ENCODE measurements around the gene FAM114A2. TPM values are rescaled to one million over a fixed set of nuclear protein-coding genes. Genes with fewer than 3 reads are reported as not detected.

FAM114A2 gene
- total RNA-seq, 4 donors from 2014 or later = 13.9 to 21.4 (median 17.7) TPM

GRCh38 chr5:153985498-153985897 is 53.2 kb downstream of the FAM114A2 start:
- TF ChIP-seq CTCF (IDR thresholded peaks at IDR 0.05; ENCODE audit: low read depth) = no peak

- no peak for TF ChIP-seq CTCF (IDR thresholded peaks at IDR 0.05; ENCODE audit: low read depth)
These were observed 54.8 kb downstream of the FAM114A2 start for GRCh38 chr5:153983885-153984284.

- no peak for TF ChIP-seq CTCF (IDR thresholded peaks at IDR 0.05; ENCODE audit: low read depth)
These were observed 56.7 kb downstream of the FAM114A2 start for GRCh38 chr5:153981905-153982605.

- TF ChIP-seq CTCF (IDR thresholded peaks at IDR 0.05; ENCODE audit: low read depth) = no peak
These were observed 59.5 kb downstream of the FAM114A2 start for GRCh38 chr5:153979028-153979783.

- no peak for TF ChIP-seq CTCF (IDR thresholded peaks at IDR 0.05; ENCODE audit: low read depth)
These were observed 63.9 kb downstream of the FAM114A2 start for GRCh38 chr5:153974813-153975163.

GRCh38 chr5:153974131-153974812 is 64.4 kb downstream of the FAM114A2 start:
- no peak for TF ChIP-seq CTCF (IDR thresholded peaks at IDR 0.05; ENCODE audit: low read depth)

- no peak for TF ChIP-seq CTCF (IDR thresholded peaks at IDR 0.05; ENCODE audit: low read depth)
These were observed 66.5 kb downstream of the FAM114A2 start for GRCh38 chr5:153972240-153972639.
